GM12878 (cell line): Measurements from ENCODE around the gene ACTL8. TPM values are rescaled to one million over a fixed set of nuclear protein-coding genes. Genes with fewer than 3 reads are reported as not detected.
A peak's percentile ranks its signal among the peaks of the same experiment; 100 is the strongest.

Source experiments
- ATAC-seq: fragments of 200-7000 bp; cut with Tn5 transposase; 3 replicates; pipeline ENCODE4 v1.9.1; 2020; ENCODE audit warnings: mild to moderate bottlenecking, moderate library complexity
- BruUV-seq: library from RNA; stranded (reverse); fragments of 400-500 nt; replicated peaks from 2 replicates; lab custom pipeline; 2021; lab: Mats Ljungman, UMichigan
- CTCF ChIA-PET: fragments of 300-600 bp; sonication (Branson Sonifier 250); formaldehyde crosslinking; extraction: SDS; loops from one replicate; lab custom pipeline; 2021; ENCODE audit warnings: inconsistent platforms; lab: Yijun Ruan, JAX
- POLR2A ChIA-PET: fragments of 350-600 bp; formaldehyde crosslinking; extraction: SDS; loops from one replicate; lab custom pipeline; 2021; ENCODE audit warnings: inconsistent platforms; lab: Charles Lee
- RAD21 ChIA-PET: fragments of 300-600 bp; sonication (Branson Sonifier 250); formaldehyde crosslinking; loops from one replicate; lab custom pipeline; 2023; ENCODE audit warnings: antibody characterized with exemption; ENCODE audit not compliant: unreplicated experiment; lab: Charles Lee
- SMC1A ChIA-PET: fragments of 300-600 bp; sonication (Branson Sonifier 250); formaldehyde crosslinking; loops from one replicate; lab custom pipeline; 2023; ENCODE audit not compliant: unreplicated experiment, uncharacterized antibody; lab: Charles Lee
- DNase-seq: peaks from one replicate; pipeline ENCODE4 v3.0.0-alpha.2; 2011; ENCODE audit warnings: low read depth, low spot score
- FAIRE-seq: peaks from 3 replicates; lab custom pipeline; 2011; peaks lifted over from hg19 to GRCh38; lab: Jason Lieb, UNC
- H2AFZ ChIP-seq: 2 replicates; pipeline ENCODE4 v1.6.0; 2011; ENCODE audit warnings: low read depth, low read length, control low read depth; ENCODE audit not compliant: control insufficient read depth
- H3K27ac ChIP-seq: 2 replicates; pipeline ENCODE4 v1.5.1; 2011; ENCODE audit warnings: control low read depth; ENCODE audit not compliant: control insufficient read depth, insufficient read depth
- H3K27me3 ChIP-seq, 2 experiments: replicated peaks in 1 of 2; 2 replicates each; pipeline versions ENCODE4 v1.6.0 to v1.6.1; 2011; ENCODE audit warnings: low read length in 1 of 2; ENCODE audit not compliant: control insufficient read depth in 2 of 2, insufficient read depth in 2 of 2
- H3K36me3 ChIP-seq, 2 experiments: 2 replicates each; pipeline ENCODE4 v1.5.1; 2011; ENCODE audit warnings: low read length in 1 of 2; ENCODE audit not compliant: control insufficient read depth in 2 of 2, insufficient read depth in 2 of 2
- H3K4me1 ChIP-seq: 2 replicates; pipeline ENCODE4 v1.6.1; 2011; ENCODE audit warnings: mild to moderate bottlenecking, low read length, moderate library complexity, mixed read lengths; ENCODE audit not compliant: control insufficient read depth, insufficient read depth
- H3K4me2 ChIP-seq: 2 replicates; pipeline ENCODE4 v1.6.0; 2011; ENCODE audit warnings: control low read depth; ENCODE audit not compliant: control insufficient read depth, insufficient read depth
- H3K4me3 ChIP-seq: fragments of 200-600 bp; sonication (generic); 2 replicates; pipeline ENCODE4 v1.5.1; 2016
- H3K79me2 ChIP-seq: 2 replicates; pipeline ENCODE4 v1.6.0; 2011; ENCODE audit warnings: low read length; ENCODE audit not compliant: control insufficient read depth, insufficient read depth
- H3K9ac ChIP-seq: 2 replicates; pipeline ENCODE4 v1.8.0; 2011; ENCODE audit warnings: low read length, control low read depth, mixed read lengths; ENCODE audit not compliant: control insufficient read depth, insufficient read depth
- H3K9me3 ChIP-seq: replicated peaks from 3 replicates; pipeline ENCODE4 v1.5.1; 2011; ENCODE audit warnings: mild to moderate bottlenecking, low read length; ENCODE audit not compliant: control insufficient read depth, insufficient read depth
- H4K20me1 ChIP-seq: 2 replicates; pipeline ENCODE4 v1.6.0; 2011; ENCODE audit not compliant: control insufficient read depth, insufficient read depth
- BHLHE40 ChIP-seq, 2 experiments: fragments of 450-650 bp in 1 of 2; IDR thresholded peaks; 2 replicates each; pipeline ENCODE4 v1.6.1; 2011 to 2017; ENCODE audit warnings: low read depth in 2 of 2, borderline replicate concordance in 1 of 2, improper control_type of control experiment in 1 of 2, low read length in 1 of 2, mild to moderate bottlenecking in 1 of 2
- BRCA1 ChIP-seq: IDR thresholded peaks from 2 replicates; pipeline ENCODE4 v1.6.1; 2011; ENCODE audit warnings: low read depth, low read length, improper control_type of control experiment
- SIX5 ChIP-seq: IDR thresholded peaks from 2 replicates; pipeline ENCODE4 v1.6.1; 2011; ENCODE audit warnings: mild to moderate bottlenecking, low read depth, low read length, moderate library complexity; ENCODE audit not compliant: severe bottlenecking
- SPI1 ChIP-seq: IDR thresholded peaks from 2 replicates; pipeline ENCODE4 v1.6.1; 2011; ENCODE audit warnings: low read depth, mild to moderate bottlenecking, low read length, moderate library complexity, borderline replicate concordance; ENCODE audit not compliant: insufficient read depth
- TBL1XR1 ChIP-seq: IDR thresholded peaks from 2 replicates; pipeline ENCODE4 v1.6.1; 2012; ENCODE audit warnings: low read depth, low read length, improper control_type of control experiment
- ZNF24 ChIP-seq: fragments of 450-650 bp; IDR thresholded peaks from 2 replicates; pipeline ENCODE4 v1.6.1; 2017; ENCODE audit warnings: antibody characterized with exemption, mild to moderate bottlenecking
- WGBS: methylation state at CpG from one replicate; pipeline ENCODE4 v1.1.6; 2016; ENCODE audit warnings: low lambda C conversion rate; ENCODE audit not compliant: insufficient replicate concordance, insufficient coverage; ENCODE audit errors: missing lambda C conversion rate; 5-methylcytosine and 5-hydroxymethylcytosine counted together
- in situ Hi-C: fragments of 300-500 bp; cut with MboI; formaldehyde crosslinking; loops from 9 replicates; pipeline ENCODE4 v1.14.3; 2018; ENCODE audit warnings: mixed read lengths
- intact Hi-C: fragments of 100-400 bp; cut with micrococcal nuclease; formaldehyde crosslinking; loops from one replicate; pipeline ENCODE4 v1.14.2; 2022; ENCODE audit not compliant: unreplicated experiment
- polyA plus RNA-seq, 11 experiments: library from polyadenylated mRNA; depleted of rRNA in 4 of 11; unstranded in 6 of 11; stranded (reverse) in 5 of 11; fragments of >200 nt; fragmentation: Nextera tagmentation in 4 of 11; fragmentation: Illumina TruSeq in 1 of 11; extraction: Ambion mirVana in 4 of 11; extraction: Trizol in 1 of 11; gene quantifications; 1 replicate in 1 of 11; 2 replicates in 10 of 11; pipeline versions ENCODE4 v1.2.1 to v1.2.3, GENCODE V29; 2011 to 2016; ENCODE audit warnings: inconsistent platforms in 2 of 11, missing spikeins in 2 of 11, low read depth in 1 of 11
- total RNA-seq, 4 experiments: library from RNA; depleted of rRNA in 3 of 4; stranded (reverse); fragments of >200 nt in 3 of 4; fragmentation: Illumina TruSeq in 1 of 4; extraction: Trizol in 1 of 4; gene quantifications; 2 replicates each; pipeline versions ENCODE4 v1.2.1 to v1.2.3, GENCODE V29; 2013 to 2021
- TF ChIP-seq, protein P1 (sequence below): IDR thresholded peaks from 2 replicates; pipeline ENCODE4 v1.6.1; 2012; ENCODE audit warnings: mild to moderate bottlenecking, low read depth, low read length
- TF ChIP-seq, protein P2 (sequence below): fragments of 450-650 bp; IDR thresholded peaks from 2 replicates; pipeline ENCODE4 v1.6.1; 2017; ENCODE audit warnings: mild to moderate bottlenecking

The ACTL8 gene
- total and polyA plus RNA-seq, 10 of the 15 experiments (the other 5 are each of a cell fraction or from before 2014, with no cell fraction given) = 0.05 to 0.27 TPM; not detected in 8

DNA sequence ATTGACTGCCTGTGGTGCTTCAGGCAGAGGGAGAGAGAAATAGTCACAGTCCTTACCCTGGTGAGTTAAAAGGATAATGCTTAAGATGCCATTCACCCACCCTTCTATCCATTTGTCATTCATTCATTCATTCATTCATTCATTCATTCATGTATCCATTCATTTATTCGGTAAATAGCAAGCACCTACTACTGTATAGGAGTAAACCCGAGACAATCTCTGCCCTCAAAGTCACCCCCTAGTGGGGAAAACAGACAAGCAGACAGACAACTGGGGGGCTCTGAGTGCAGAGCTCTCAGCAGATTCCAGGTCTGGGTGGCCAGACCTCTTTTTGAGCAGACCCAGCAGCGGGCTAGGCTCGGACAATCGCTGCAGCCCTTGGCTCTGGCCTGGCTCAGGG lies 14.1 kb upstream of the ACTL8 start:
- BruUV-seq = no TSS peak

DNA sequence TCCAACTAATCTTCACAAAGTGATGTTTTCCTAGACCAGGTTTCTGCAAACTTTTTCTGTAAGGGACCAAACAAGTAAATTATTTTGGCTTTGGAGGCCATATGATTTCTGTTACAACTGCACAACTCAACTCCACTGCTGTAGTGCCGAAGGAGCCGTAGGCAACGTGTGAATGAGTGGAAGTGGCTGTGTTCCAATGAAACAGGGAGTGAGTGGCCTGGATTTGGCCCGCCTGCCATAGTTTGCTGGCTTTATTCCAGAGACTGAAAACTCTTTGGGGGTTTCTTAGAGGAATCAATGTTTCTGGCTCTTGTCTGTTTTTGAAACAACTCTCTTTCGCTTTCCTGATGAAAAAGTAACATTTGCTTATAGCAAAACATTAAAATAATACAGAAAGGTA lies 12.6 kb upstream of the ACTL8 start:
- BruUV-seq = no TSS peak
- POLR2A ChIA-PET = no interaction called here
- intact Hi-C loops = no loop called here
- TF ChIP-seq BHLHE40 (IDR thresholded peaks at IDR 0.05; ENCODE audit: borderline replicate concordance in 1 of 2, low read depth in 2 of 2, low read length in 1 of 2) = no peak
- TF ChIP-seq, protein P1, sequence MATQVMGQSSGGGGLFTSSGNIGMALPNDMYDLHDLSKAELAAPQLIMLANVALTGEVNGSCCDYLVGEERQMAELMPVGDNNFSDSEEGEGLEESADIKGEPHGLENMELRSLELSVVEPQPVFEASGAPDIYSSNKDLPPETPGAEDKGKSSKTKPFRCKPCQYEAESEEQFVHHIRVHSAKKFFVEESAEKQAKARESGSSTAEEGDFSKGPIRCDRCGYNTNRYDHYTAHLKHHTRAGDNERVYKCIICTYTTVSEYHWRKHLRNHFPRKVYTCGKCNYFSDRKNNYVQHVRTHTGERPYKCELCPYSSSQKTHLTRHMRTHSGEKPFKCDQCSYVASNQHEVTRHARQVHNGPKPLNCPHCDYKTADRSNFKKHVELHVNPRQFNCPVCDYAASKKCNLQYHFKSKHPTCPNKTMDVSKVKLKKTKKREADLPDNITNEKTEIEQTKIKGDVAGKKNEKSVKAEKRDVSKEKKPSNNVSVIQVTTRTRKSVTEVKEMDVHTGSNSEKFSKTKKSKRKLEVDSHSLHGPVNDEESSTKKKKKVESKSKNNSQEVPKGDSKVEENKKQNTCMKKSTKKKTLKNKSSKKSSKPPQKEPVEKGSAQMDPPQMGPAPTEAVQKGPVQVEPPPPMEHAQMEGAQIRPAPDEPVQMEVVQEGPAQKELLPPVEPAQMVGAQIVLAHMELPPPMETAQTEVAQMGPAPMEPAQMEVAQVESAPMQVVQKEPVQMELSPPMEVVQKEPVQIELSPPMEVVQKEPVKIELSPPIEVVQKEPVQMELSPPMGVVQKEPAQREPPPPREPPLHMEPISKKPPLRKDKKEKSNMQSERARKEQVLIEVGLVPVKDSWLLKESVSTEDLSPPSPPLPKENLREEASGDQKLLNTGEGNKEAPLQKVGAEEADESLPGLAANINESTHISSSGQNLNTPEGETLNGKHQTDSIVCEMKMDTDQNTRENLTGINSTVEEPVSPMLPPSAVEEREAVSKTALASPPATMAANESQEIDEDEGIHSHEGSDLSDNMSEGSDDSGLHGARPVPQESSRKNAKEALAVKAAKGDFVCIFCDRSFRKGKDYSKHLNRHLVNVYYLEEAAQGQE = no peak
- TF ChIP-seq TBL1XR1 = no peak
- TF ChIP-seq, protein P2, sequence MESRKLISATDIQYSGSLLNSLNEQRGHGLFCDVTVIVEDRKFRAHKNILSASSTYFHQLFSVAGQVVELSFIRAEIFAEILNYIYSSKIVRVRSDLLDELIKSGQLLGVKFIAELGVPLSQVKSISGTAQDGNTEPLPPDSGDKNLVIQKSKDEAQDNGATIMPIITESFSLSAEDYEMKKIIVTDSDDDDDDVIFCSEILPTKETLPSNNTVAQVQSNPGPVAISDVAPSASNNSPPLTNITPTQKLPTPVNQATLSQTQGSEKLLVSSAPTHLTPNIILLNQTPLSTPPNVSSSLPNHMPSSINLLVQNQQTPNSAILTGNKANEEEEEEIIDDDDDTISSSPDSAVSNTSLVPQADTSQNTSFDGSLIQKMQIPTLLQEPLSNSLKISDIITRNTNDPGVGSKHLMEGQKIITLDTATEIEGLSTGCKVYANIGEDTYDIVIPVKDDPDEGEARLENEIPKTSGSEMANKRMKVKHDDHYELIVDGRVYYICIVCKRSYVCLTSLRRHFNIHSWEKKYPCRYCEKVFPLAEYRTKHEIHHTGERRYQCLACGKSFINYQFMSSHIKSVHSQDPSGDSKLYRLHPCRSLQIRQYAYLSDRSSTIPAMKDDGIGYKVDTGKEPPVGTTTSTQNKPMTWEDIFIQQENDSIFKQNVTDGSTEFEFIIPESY = no peak
- no peak for TF ChIP-seq BRCA1

More for the DNA sequence above, 14.1 kb upstream of the ACTL8 start:
- H4K20me1 ChIP-seq = no peaks in the 10 kb centered on the region
- H3K4me3 ChIP-seq = no peak overlapping the region
- H3K9ac ChIP-seq = no peak overlapping the region
- no peaks in the 10 kb centered on the region for H3K9me3 ChIP-seq
- SMC1A ChIA-PET = no interaction called here
- H3K27me3 ChIP-seq = no peaks in the 10 kb centered on the region; a peak in 3 of 4 replicates
- 56% methylated on average over 5 of the region's 5 CpGs for WGBS
- intact Hi-C loops (no loop called here), in situ Hi-C loops (no loop called here)
- ATAC-seq (no peak), FAIRE-seq (no peak), DNase-seq (no peak)
- H3K36me3 ChIP-seq = no peaks in the 10 kb centered on the region
- POLR2A ChIA-PET = no interaction called here
- CTCF ChIA-PET = no interaction called here
- TF ChIP-seq ZNF24 (peak; percentile 41; the same call in 1 of the 2 replicates), SPI1 (no peak), SIX5 (no peak)
- H3K4me1 ChIP-seq = no peaks in the 10 kb centered on the region
- RAD21 ChIA-PET = interaction anchor here (0.7 kb wide), 1 partner anchor 319 kb away, joined by 3 read pairs; no protein-coding TSS in a partner anchor
- no peaks in the 10 kb centered on the region for H3K79me2 ChIP-seq
- no peak overlapping the region for H2AFZ ChIP-seq
- no peak overlapping the region for H3K4me2 ChIP-seq
- no peak overlapping the region for H3K27ac ChIP-seq

More for the DNA sequence above, 12.6 kb upstream of the ACTL8 start:
- WGBS = 0% methylated on average over 5 of the region's 5 CpGs
- H3K4me1 ChIP-seq = no peaks in the 10 kb centered on the region
- ChIA-PET SMC1A (no interaction called here), RAD21 (no interaction called here), CTCF (no interaction called here)
- H3K36me3 ChIP-seq = no peaks in the 10 kb centered on the region
- no peaks in the 10 kb centered on the region; a peak in 3 of 4 replicates for H3K27me3 ChIP-seq
- no peaks in the 10 kb centered on the region for H3K79me2 ChIP-seq
- FAIRE-seq = no peak
- no peak overlapping the region for H2AFZ ChIP-seq
- no peak overlapping the region for H3K27ac ChIP-seq
- H4K20me1 ChIP-seq = no peaks in the 10 kb centered on the region
- no peak for DNase-seq
- H3K4me3 ChIP-seq = no peak overlapping the region
- H3K9me3 ChIP-seq = no peaks in the 10 kb centered on the region
- in situ Hi-C loops = no loop called here
- no peak overlapping the region for H3K4me2 ChIP-seq
- ATAC-seq = no peak
- H3K9ac ChIP-seq = no peak overlapping the region
